Ishikawa (cell line): Measurements from ENCODE around the gene ATRAID.

Experiments
- CREB1 ChIP-seq: IDR thresholded peaks from 2 replicates; pipeline ENCODE4 v1.6.1; 2012; ENCODE audit warnings: low read depth
- MAX ChIP-seq: IDR thresholded peaks from 2 replicates; pipeline ENCODE4 v1.6.1; 2012
- TCF12 ChIP-seq: IDR thresholded peaks from 2 replicates; pipeline ENCODE4 v1.6.1; 2012; ENCODE audit warnings: low read depth
- YY1 ChIP-seq: IDR thresholded peaks from 2 replicates; pipeline ENCODE4 v1.6.1; 2012; ENCODE audit warnings: low read depth

DNA sequence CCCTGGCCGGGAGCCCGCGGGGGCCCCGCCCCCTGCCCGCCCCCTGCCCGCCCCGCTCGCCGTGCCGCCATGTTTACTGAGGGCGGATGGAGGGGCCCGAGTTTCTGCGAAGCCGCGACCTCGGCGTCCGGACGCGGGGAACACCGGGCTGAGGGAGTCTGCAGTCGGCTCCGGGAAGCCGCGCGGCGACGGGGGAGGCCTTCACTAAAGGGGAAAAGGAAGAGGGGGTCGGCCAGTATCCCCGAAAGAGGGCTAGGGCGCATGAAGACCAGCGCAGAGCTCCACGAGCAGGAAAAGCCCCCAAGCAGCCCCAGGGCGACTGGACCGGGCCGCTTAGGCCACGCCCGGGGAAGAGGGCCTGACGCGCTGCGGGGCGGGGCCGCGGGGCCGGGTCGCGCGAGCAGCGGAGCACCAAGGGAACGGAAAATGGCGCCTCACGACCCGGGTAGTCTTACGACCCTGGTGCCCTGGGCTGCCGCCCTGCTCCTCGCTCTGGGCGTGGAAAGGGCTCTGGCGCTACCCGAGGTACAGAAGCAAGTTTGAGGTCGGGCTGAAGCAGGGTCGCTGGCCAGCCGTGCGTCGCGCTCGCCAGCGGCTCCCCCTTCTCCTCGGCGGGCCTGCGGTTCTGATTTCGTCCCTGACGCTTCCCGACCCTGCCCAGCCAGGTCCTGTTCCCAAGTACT is at the start of gene ATRAID, which contains the start of gene SLC5A6:
- TF ChIP-seq YY1 (peak; percentile 89), TCF12 (peak; percentile 32; the same call in 1 of the 2 replicates), CREB1 (peak; percentile 35; the same call in 1 of the 2 replicates), MAX (peak; percentile 26)
